Measurements from ENCODE around the gene RPS25. TPM values are rescaled to one million over a fixed set of nuclear protein-coding genes. Genes with fewer than 3 reads are reported as not detected.
"Not testable (repeated sequence)": the region's sequence is repeated elsewhere in the genome, so short reads cannot be mapped to it uniquely, and the experiment has no call there.

Gene RPS25
- total and polyA plus RNA-seq, 10 donors = 945 to 5,214 (median 1,205) TPM

- no peaks in the 10 kb centered on the region for H3K4me1 ChIP-seq
- no peak for TF ChIP-seq CTCF (IDR thresholded peaks at IDR 0.05 in 8 of 11, conservative IDR thresholded peaks at IDR 0.05 in 3 of 11)
- 47 to 74% (median 51%) methylated on average over 20 to 33 of the region's 33 CpGs for WGBS, 5 donors
- no peaks in the 10 kb centered on the region for H3K36me3 ChIP-seq
- H3K27ac ChIP-seq = no peak within 1 kb of the TSS
- no peak within 1 kb of the TSS for H3K4me3 ChIP-seq
- H3K9me3 ChIP-seq = no peaks in the 10 kb centered on the region
- H3K27me3 ChIP-seq (replicated peaks in 1 of 7) = peaks cover 0 to 28% (median 6%) of the 10 kb centered on the region in 7 donors
- no peak for DNase-seq
- intact Hi-C loops (cut with DNase I; ENCODE audit: low total_unique reads) = no loop called here
Observed at GRCh38 chr11:118971646-118972045, 46.5 kb downstream of the RPS25 start, which contains the start of gene FOXR1. FOXR1 (plus strand) TSS chr11:118971761; CDS start chr11:118971932, 171 bp downstream.

GRCh38 chr11:118969508-118969907, 48.6 kb downstream of the RPS25 start:
- intact Hi-C loops (cut with DNase I; ENCODE audit: low total_unique reads); DNase-seq; H3K36me3 ChIP-seq; H3K9me3 ChIP-seq; H3K4me3 ChIP-seq; H3K4me1 ChIP-seq; H3K27ac ChIP-seq: not testable (repeated sequence)
- H3K27me3 ChIP-seq (replicated peaks in 1 of 7) = peaks cover 0 to 19% (median 6%) of the 10 kb centered on the region in 7 donors
- WGBS, 5 donors = 91 to 100% (median 92%) methylated on average over 2 of the region's 2 CpGs

Small RNAs within 50 kb of the gene (microRNA-seq; reads per million reads assigned to microRNA genes)
- gene MIR3656 = 0 to 0.28 (median 0) reads per million in 3 donors

Small RNAs within 50 kb of the gene (small RNA-seq; reads per million reads assigned to genes)
- gene AP003392.2 = 0 reads per million in 4 donors
- 0 reads per million in 4 donors for gene RF00017
- 0 reads per million in 4 donors for gene RF00019

Other genes starting within 250 kb of the RPS25 start
- 100 to 1,000 TPM; 146 to 206 (median 179) TPM for gene DDX6, start 227.2 kb downstream of the RPS25 start, total RNA-seq
- 10 to 100 TPM; 36.3 to 42.1 (median 36.9) TPM for gene DDX6, start 227.2 kb downstream of the RPS25 start, polyA plus RNA-seq
- gene CXCR5, start 134.5 kb downstream of the RPS25 start, total RNA-seq = 10 to 100 TPM; 25.0 to 66.6 (median 33.2) TPM
- 10 to 100 TPM; 35.4 to 50.7 (median 39.6) TPM for gene CXCR5, start 134.5 kb downstream of the RPS25 start, polyA plus RNA-seq
- 10 to 100 TPM; 19.8 to 58.0 (median 39.0) TPM for gene BCL9L, start 92.4 kb downstream of the RPS25 start, total RNA-seq
- 10 to 100 TPM in 1 of 3 donors, 1 to 10 TPM in 2; 2.5 to 14.2 (median 2.6) TPM for gene BCL9L, start 92.4 kb downstream of the RPS25 start, polyA plus RNA-seq
- not detected for gene UPK2, start 62.0 kb downstream of the RPS25 start, total RNA-seq
- under 1 TPM in 2 of 3 donors, not detected in 1; 0.09 to 0.13 TPM for gene UPK2, start 62.0 kb downstream of the RPS25 start, polyA plus RNA-seq
- gene FOXR1, start 46.6 kb downstream of the RPS25 start, total RNA-seq = not detected
- not detected for gene FOXR1, start 46.6 kb downstream of the RPS25 start, polyA plus RNA-seq
- gene CENATAC, start 20.2 kb downstream of the RPS25 start, total RNA-seq = 10 to 100 TPM; 39.2 to 86.2 (median 66.7) TPM
- 10 to 100 TPM; 27.0 to 80.8 (median 44.1) TPM for gene CENATAC, start 20.2 kb downstream of the RPS25 start, polyA plus RNA-seq
- 10 to 100 TPM; 43.0 to 61.8 (median 54.4) TPM for gene TRAPPC4, start 423 bp upstream of the RPS25 start, total RNA-seq
- 10 to 100 TPM; 33.1 to 53.0 (median 47.6) TPM for gene TRAPPC4, start 423 bp upstream of the RPS25 start, polyA plus RNA-seq
- 10 to 100 TPM in 6 of 7 donors, 1 to 10 TPM in 1; 9.9 to 26.0 (median 15.9) TPM for gene SLC37A4, start 12.5 kb upstream of the RPS25 start, total RNA-seq
- 10 to 100 TPM in 2 of 3 donors, 1 to 10 TPM in 1; 8.2 to 12.6 (median 10.1) TPM for gene SLC37A4, start 12.5 kb upstream of the RPS25 start, polyA plus RNA-seq
- 100 to 1,000 TPM in 3 of 7 donors, 10 to 100 TPM in 4; 48.2 to 131 (median 80.8) TPM for gene HYOU1, start 38.9 kb upstream of the RPS25 start, total RNA-seq
- gene HYOU1, start 38.9 kb upstream of the RPS25 start, polyA plus RNA-seq = 10 to 100 TPM; 12.3 to 22.7 (median 15.5) TPM
- 10 to 100 TPM; 30.1 to 48.7 (median 44.8) TPM for gene VPS11, start 49.5 kb upstream of the RPS25 start, total RNA-seq
- 10 to 100 TPM; 41.8 to 66.7 (median 42.4) TPM for gene VPS11, start 49.5 kb upstream of the RPS25 start, polyA plus RNA-seq
- 10 to 100 TPM in 6 of 7 donors, 1 to 10 TPM in 1; 7.4 to 42.6 (median 14.1) TPM for gene HMBS, start 66.5 kb upstream of the RPS25 start, total RNA-seq
- gene HMBS, start 66.5 kb upstream of the RPS25 start, polyA plus RNA-seq = 10 to 100 TPM; 22.8 to 42.0 (median 23.3) TPM
- gene DPAGT1, start 83.5 kb upstream of the RPS25 start, total RNA-seq = 10 to 100 TPM; 27.7 to 58.9 (median 37.3) TPM
- gene DPAGT1, start 83.5 kb upstream of the RPS25 start, polyA plus RNA-seq = 10 to 100 TPM; 20.7 to 28.9 (median 26.4) TPM
- gene C2CD2L, start 89.0 kb upstream of the RPS25 start, total RNA-seq = 10 to 100 TPM; 15.2 to 19.6 (median 17.6) TPM
- gene C2CD2L, start 89.0 kb upstream of the RPS25 start, polyA plus RNA-seq = 10 to 100 TPM in 1 of 3 donors, 1 to 10 TPM in 2; 5.8 to 13.3 (median 9.8) TPM
- gene HINFP, start 103.2 kb upstream of the RPS25 start, total RNA-seq = 10 to 100 TPM; 30.4 to 40.7 (median 34.3) TPM
- 10 to 100 TPM; 12.8 to 19.6 (median 13.4) TPM for gene HINFP, start 103.2 kb upstream of the RPS25 start, polyA plus RNA-seq
- under 1 TPM in 4 of 7 donors, not detected in 3; 0.17 to 0.32 (median 0.23) TPM for gene ABCG4, start 130.7 kb upstream of the RPS25 start, total RNA-seq
- under 1 TPM in 2 of 3 donors, not detected in 1; 0.03 to 0.06 TPM for gene ABCG4, start 130.7 kb upstream of the RPS25 start, polyA plus RNA-seq
- gene NLRX1, start 150.4 kb upstream of the RPS25 start, total RNA-seq = 10 to 100 TPM; 13.2 to 18.7 (median 15.4) TPM
- 10 to 100 TPM in 1 of 3 donors, 1 to 10 TPM in 2; 3.6 to 10.6 (median 5.3) TPM for gene NLRX1, start 150.4 kb upstream of the RPS25 start, polyA plus RNA-seq
- gene NHERF4, start 167.1 kb upstream of the RPS25 start, total RNA-seq = not detected
- gene NHERF4, start 167.1 kb upstream of the RPS25 start, polyA plus RNA-seq = under 1 TPM in 1 of 3 donors, not detected in 2; 0.12 TPM
- 10 to 100 TPM; 41.0 to 56.3 (median 48.9) TPM for gene CBL, start 188.0 kb upstream of the RPS25 start, total RNA-seq
- gene CBL, start 188.0 kb upstream of the RPS25 start, polyA plus RNA-seq = 10 to 100 TPM in 1 of 3 donors, 1 to 10 TPM in 2; 9.4 to 10.1 (median 9.5) TPM